CD14-positive monocyte (primary cell): Measurements from ENCODE around the gene BSND. TPM values are rescaled to one million over a fixed set of nuclear protein-coding genes. Genes with fewer than 3 reads are reported as not detected.
A peak's percentile ranks its signal among the peaks of the same experiment; 100 is the strongest.

Experiments used
- DNase-seq, 3 donors: peaks; one replicate each; pipeline ENCODE4 v3.0.0-alpha.2; 2011 to 2022
- H2AFZ ChIP-seq: 2 replicates; pipeline ENCODE4 v1.6.0; 2012; ENCODE audit warnings: mild to moderate bottlenecking, low read depth, low read length, inconsistent platforms; ENCODE audit not compliant: insufficient read depth, poor library complexity, severe bottlenecking
- H3K27ac ChIP-seq, 2 donors: 1 replicate in 1 of 2; 2 replicates in 1 of 2; pipeline ENCODE4 v1.5.1; 2012 to 2013; ENCODE audit warnings: low read length in 2 of 2, control low read depth in 1 of 2, inconsistent platforms in 1 of 2, low read depth in 1 of 2, mild to moderate bottlenecking in 1 of 2
- H3K27me3 ChIP-seq, 2 donors: one replicate each; pipeline versions ENCODE4 v1.6.0 to v1.6.1; 2011 to 2013; ENCODE audit warnings: low read length in 2 of 2; ENCODE audit not compliant: control insufficient read depth in 2 of 2, insufficient read depth in 2 of 2
- H3K36me3 ChIP-seq, 2 donors: replicated peaks in 1 of 2; 1 replicate in 1 of 2; 2 replicates in 1 of 2; pipeline versions ENCODE4 v1.5.1 to v1.6.1; 2012 to 2013; ENCODE audit warnings: low read length in 2 of 2, control low read depth in 1 of 2, inconsistent platforms in 1 of 2, mild to moderate bottlenecking in 1 of 2; ENCODE audit not compliant: insufficient read depth in 2 of 2, control insufficient read depth in 1 of 2
- H3K4me1 ChIP-seq, 2 donors: 1 replicate in 1 of 2; 2 replicates in 1 of 2; pipeline versions ENCODE4 v1.5.1 to v1.6.1; 2012 to 2013; ENCODE audit warnings: low read length in 2 of 2, control low read depth in 1 of 2, inconsistent platforms in 1 of 2, mild to moderate bottlenecking in 1 of 2, moderate library complexity in 1 of 2; ENCODE audit not compliant: insufficient read depth in 2 of 2, control insufficient read depth in 1 of 2
- H3K4me2 ChIP-seq: replicated peaks from 2 replicates; pipeline ENCODE3; 2012; ENCODE audit warnings: low read length, moderate library complexity, mild to moderate bottlenecking; ENCODE audit not compliant: poor library complexity, severe bottlenecking; ENCODE audit errors: extremely low read depth
- H3K4me3 ChIP-seq, 3 experiments: fragments of 200-600 bp in 1 of 3; sonication (generic) in 1 of 3; replicated peaks in 1 of 3; 1 replicate in 2 of 3; 2 replicates in 1 of 3; pipeline ENCODE4 v1.5.1; 2011 to 2013; ENCODE audit warnings: low read length in 3 of 3, mild to moderate bottlenecking in 3 of 3, control low read depth in 2 of 3, low read depth in 2 of 3, inconsistent platforms in 1 of 3, moderate library complexity in 1 of 3
- H3K79me2 ChIP-seq: 2 replicates; pipeline ENCODE4 v1.6.0; 2012; ENCODE audit warnings: mild to moderate bottlenecking, control low read depth, inconsistent platforms, low read length, moderate library complexity; ENCODE audit not compliant: insufficient read depth
- H3K9ac ChIP-seq: 2 replicates; pipeline ENCODE4 v1.6.0; 2017; ENCODE audit warnings: low read length, mild to moderate bottlenecking; ENCODE audit not compliant: insufficient read depth, poor library complexity, severe bottlenecking
- H3K9me3 ChIP-seq, 2 donors: replicated peaks in 1 of 2; 1 replicate in 1 of 2; 2 replicates in 1 of 2; pipeline versions ENCODE4 v1.5.1 to v1.6.1; 2012 to 2013; ENCODE audit warnings: low read length in 2 of 2, control low read depth in 1 of 2; ENCODE audit not compliant: control insufficient read depth in 1 of 2, insufficient read depth in 1 of 2
- H4K20me1 ChIP-seq: 2 replicates; pipeline ENCODE4 v1.6.0; 2012; ENCODE audit warnings: mild to moderate bottlenecking, low read length, control low read depth, moderate library complexity; ENCODE audit not compliant: insufficient read depth
- H3K27ac Mint-ChIP-seq, 7 donors: one replicate each; pipeline ENCODE4 v1.8.0; 2020; ENCODE audit warnings: mild to moderate bottlenecking in 7 of 7, mixed read lengths in 7 of 7, moderate library complexity in 6 of 7, inconsistent platforms in 2 of 7
- H3K27me3 Mint-ChIP-seq, 3 donors: one replicate each; pipeline ENCODE4 v1.8.0; 2021 to 2022; ENCODE audit warnings: low read depth in 3 of 3, mild to moderate bottlenecking in 3 of 3, mixed read lengths in 3 of 3, moderate library complexity in 3 of 3, inconsistent platforms in 1 of 3
- H3K36me3 Mint-ChIP-seq, 2 donors: one replicate each; pipeline ENCODE4 v1.8.0; 2020; ENCODE audit warnings: mixed read lengths in 2 of 2, inconsistent platforms in 1 of 2, mild to moderate bottlenecking in 1 of 2
- H3K4me1 Mint-ChIP-seq: one replicate; pipeline ENCODE4 v1.8.0; 2020; ENCODE audit warnings: mild to moderate bottlenecking, mixed read lengths
- H3K4me3 Mint-ChIP-seq, 2 donors: one replicate each; pipeline ENCODE4 v1.8.0; 2020; ENCODE audit warnings: mild to moderate bottlenecking in 2 of 2, mixed read lengths in 2 of 2, moderate library complexity in 1 of 2
- H3K9me3 Mint-ChIP-seq, 7 donors: one replicate each; pipeline ENCODE4 v1.8.0; 2020 to 2022; ENCODE audit warnings: mixed read lengths in 7 of 7, mild to moderate bottlenecking in 6 of 7, moderate library complexity in 6 of 7, inconsistent platforms in 2 of 7
- WGBS: methylation state at CpG from one replicate; pipeline ENCODE4 v1.1.5; 2013; ENCODE audit warnings: missing lambda C conversion rate; ENCODE audit not compliant: insufficient coverage; 5-methylcytosine and 5-hydroxymethylcytosine counted together
- intact Hi-C, 2 donors: fragments of 100-400 bp; cut with micrococcal nuclease; formaldehyde crosslinking; loops; one replicate each; pipeline versions ENCODE4 v1.15.0 to v1.15.1; 2023
- polyA plus RNA-seq, 3 donors: library from polyadenylated mRNA; depleted of rRNA in 1 of 3; unstranded in 2 of 3; stranded (reverse) in 1 of 3; fragments of 300-500 nt in 2 of 3; fragments of >200 nt in 1 of 3; fragmentation: Illumina TruSeq in 2 of 3; gene quantifications; 1 replicate in 2 of 3; 2 replicates in 1 of 3; pipeline ENCODE4 v1.2.3, GENCODE V29; 2012 to 2021
- TF ChIP-seq, protein P1 (sequence below): fragments of 200-600 bp; IDR thresholded peaks from one replicate; pipeline ENCODE4 v1.8.0; 2022; ENCODE audit warnings: antibody characterized with exemption, mild to moderate bottlenecking

The BSND gene
- polyA plus RNA-seq, 3 donors: not detected

DNA sequence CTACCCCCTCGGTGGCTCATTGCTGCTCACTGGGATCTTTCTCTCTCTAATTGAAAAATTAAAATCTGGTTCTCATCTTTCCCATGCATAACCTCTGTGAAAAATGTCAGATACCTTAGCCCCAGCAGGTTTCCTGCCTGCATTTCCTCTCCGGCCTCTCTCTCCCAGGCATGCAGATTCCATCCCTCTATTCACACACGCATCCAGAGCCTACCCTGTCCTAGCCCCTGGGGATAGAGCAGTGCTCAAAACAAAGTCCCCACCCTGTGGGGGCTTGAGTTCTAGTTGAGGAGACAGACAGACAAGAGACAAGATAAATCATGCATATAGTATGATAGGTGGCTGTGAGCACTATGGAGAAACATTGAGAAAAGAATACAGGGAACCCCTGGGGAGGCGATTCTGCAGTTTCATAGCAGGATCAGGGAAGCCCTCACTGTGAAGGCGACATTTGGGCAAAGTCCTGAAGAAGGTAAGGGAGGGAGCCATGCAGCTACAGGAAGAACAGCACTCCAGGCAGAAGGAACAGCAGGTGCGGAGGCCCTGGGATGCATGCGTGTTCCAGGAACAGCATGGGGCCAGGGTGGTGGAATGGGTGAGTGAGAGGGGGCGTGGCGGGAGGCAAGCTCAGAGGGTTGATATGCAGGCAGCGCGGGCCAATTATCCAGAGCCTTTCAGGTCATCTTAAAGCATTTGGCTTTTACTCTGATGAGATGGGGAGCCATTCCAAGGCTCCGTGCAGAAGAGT, 3.5 kb upstream of the BSND start:
- WGBS: 64% methylated on average over 7 of the region's 12 CpGs
- Histone ChIP-seq H3K27ac (no peak overlapping the region), H3K4me1 (peaks cover 9 to 16% of the 10 kb centered on the region in 2 donors), H3K4me3 (no peak overlapping the region), H3K4me2 (no peak overlapping the region), H2AFZ (no peak overlapping the region), H3K9me3 (peaks cover 0 to 9% of the 10 kb centered on the region in 2 donors), H4K20me1 (no peaks in the 10 kb centered on the region), H3K36me3 (no peaks in the 10 kb centered on the region), H3K27me3 (peaks cover 14 to 43% of the 10 kb centered on the region in 2 donors), H3K9ac (no peak overlapping the region), H3K79me2 (no peaks in the 10 kb centered on the region)
- intact Hi-C loops: loop anchor here in 1 of 2 donors (2.0 kb wide), 1 partner anchor 42 kb away; no protein-coding TSS in a partner anchor
- peak overlapping the region in 1 of 2 donors; percentile 77 for H3K4me3 Mint-ChIP-seq
- H3K4me1 Mint-ChIP-seq: peaks cover 17% of the 10 kb centered on the region
- peaks cover 38 to 59% (median 40%) of the 10 kb centered on the region in 3 donors for H3K27me3 Mint-ChIP-seq
- H3K9me3 Mint-ChIP-seq: peaks cover 0 to 6% (median 0%) of the 10 kb centered on the region in 7 donors
- peak overlapping the region in 1 of 7 donors; percentile 4 for H3K27ac Mint-ChIP-seq
- TF ChIP-seq, protein P1, sequence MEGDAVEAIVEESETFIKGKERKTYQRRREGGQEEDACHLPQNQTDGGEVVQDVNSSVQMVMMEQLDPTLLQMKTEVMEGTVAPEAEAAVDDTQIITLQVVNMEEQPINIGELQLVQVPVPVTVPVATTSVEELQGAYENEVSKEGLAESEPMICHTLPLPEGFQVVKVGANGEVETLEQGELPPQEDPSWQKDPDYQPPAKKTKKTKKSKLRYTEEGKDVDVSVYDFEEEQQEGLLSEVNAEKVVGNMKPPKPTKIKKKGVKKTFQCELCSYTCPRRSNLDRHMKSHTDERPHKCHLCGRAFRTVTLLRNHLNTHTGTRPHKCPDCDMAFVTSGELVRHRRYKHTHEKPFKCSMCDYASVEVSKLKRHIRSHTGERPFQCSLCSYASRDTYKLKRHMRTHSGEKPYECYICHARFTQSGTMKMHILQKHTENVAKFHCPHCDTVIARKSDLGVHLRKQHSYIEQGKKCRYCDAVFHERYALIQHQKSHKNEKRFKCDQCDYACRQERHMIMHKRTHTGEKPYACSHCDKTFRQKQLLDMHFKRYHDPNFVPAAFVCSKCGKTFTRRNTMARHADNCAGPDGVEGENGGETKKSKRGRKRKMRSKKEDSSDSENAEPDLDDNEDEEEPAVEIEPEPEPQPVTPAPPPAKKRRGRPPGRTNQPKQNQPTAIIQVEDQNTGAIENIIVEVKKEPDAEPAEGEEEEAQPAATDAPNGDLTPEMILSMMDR: no peak
- DNase-seq: no peak
- H3K36me3 Mint-ChIP-seq: peaks cover 0 to 3% of the 10 kb centered on the region in 2 donors

DNA sequence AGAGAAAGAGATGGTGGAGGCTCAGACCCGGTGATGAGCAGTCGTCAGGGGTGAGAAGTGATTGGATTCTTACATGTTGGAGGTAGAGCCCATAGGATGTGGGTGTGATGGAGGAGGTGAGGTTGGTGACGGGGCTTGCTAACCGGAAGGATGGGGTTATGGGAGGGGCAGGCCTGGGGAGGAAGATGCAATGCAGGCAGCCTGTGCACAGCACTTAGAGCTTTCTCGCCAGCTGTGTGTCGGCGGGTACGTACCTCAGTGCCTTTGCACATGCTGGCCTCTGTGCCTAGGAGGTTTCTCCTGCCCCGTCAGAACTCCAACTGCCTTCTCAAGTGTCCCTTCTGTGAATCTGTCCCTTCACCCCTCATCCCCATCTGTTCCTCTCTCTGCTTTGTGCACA, 2.9 kb upstream of the BSND start:
- Histone ChIP-seq H3K27ac (no peak overlapping the region), H3K36me3 (no peaks in the 10 kb centered on the region), H3K9ac (no peak overlapping the region), H3K27me3 (peaks cover 14 to 43% of the 10 kb centered on the region in 2 donors), H4K20me1 (no peaks in the 10 kb centered on the region), H3K4me2 (no peak overlapping the region), H3K9me3 (peaks cover 0 to 9% of the 10 kb centered on the region in 2 donors), H3K79me2 (no peaks in the 10 kb centered on the region), H2AFZ (peak overlapping the region; percentile 42), H3K4me1 (peaks cover 9 to 16% of the 10 kb centered on the region in 2 donors), H3K4me3 (no peak overlapping the region)
- WGBS: 71% methylated on average over 9 of the region's 9 CpGs
- Mint-ChIP-seq H3K4me3 (peak overlapping the region in 1 of 2 donors; percentile 77), H3K4me1 (peaks cover 17% of the 10 kb centered on the region), H3K9me3 (peaks cover 0 to 6% (median 0%) of the 10 kb centered on the region in 7 donors), H3K27ac (peak overlapping the region in 3 of 7 donors; percentile 4 to 57 (median 6)), H3K36me3 (peaks cover 0 to 3% of the 10 kb centered on the region in 2 donors), H3K27me3 (peaks cover 38 to 59% (median 40%) of the 10 kb centered on the region in 3 donors)
- intact Hi-C loops: loop anchor here (2.0 kb wide), 2 partner anchors 43 to 51 kb away; no protein-coding TSS in a partner anchor
- no peak for DNase-seq
- TF ChIP-seq, protein P1: no peak
